ENCODE measurements around the gene NEDD9.

The NEDD9 gene

GRCh38 chr6:11218538-11219399, 13.7 kb downstream of the NEDD9 start:
- ChIA-PET POLR2A (interaction anchor here (0.9 to 2.1 kb wide), 2 partner anchors 11 to 14 kb away, joined by 3 to 6 read pairs; partner anchors contain the start of gene NEDD9), CTCF (interaction anchor here (0.5 to 3.1 kb wide), 2 partner anchors 53 to 277 kb away, joined by 3 to 10 read pairs; no protein-coding TSS in a partner anchor)
- Histone ChIP-seq H3K27ac (ENCODE audit: extremely low read depth, low read depth, low read length) (no peak overlapping the region), H3K4me3 (ENCODE audit: low read depth, low read length) (no peak overlapping the region), H3K36me3 (ENCODE audit: control insufficient read depth in 2 of 2, insufficient read depth in 1 of 2, low read length in 2 of 2) (no peaks in the 10 kb centered on the region), H3K9me3 (ENCODE audit: control insufficient read depth, insufficient read depth, low read depth, low read length) (no peaks in the 10 kb centered on the region), H3K4me1 (ENCODE audit: control insufficient read depth, insufficient read depth, low read length) (peaks cover 26% of the 10 kb centered on the region)
- TF ChIP-seq ZNF624 (tag by site-specific recombination; IDR thresholded peaks at IDR 0.05) (no peak), ZNF148 (tag by site-specific recombination; IDR thresholded peaks at IDR 0.05; ENCODE audit: borderline replicate concordance) (no peak), IKZF3 (tag by site-specific recombination; IDR thresholded peaks at IDR 0.05) (no peak), ZNF335 (tag by site-specific recombination; conservative IDR thresholded peaks at IDR 0.05) (no peak), ZNF571 (tag by site-specific recombination; IDR thresholded peaks at IDR 0.05) (no peak), HOXD13 (CRISPR knock-in tag; IDR thresholded peaks at IDR 0.05; ENCODE audit: borderline replicate concordance) (no peak), ZNF664 (tag by site-specific recombination; IDR thresholded peaks at IDR 0.05) (no peak), ZNF791 (tag by site-specific recombination; IDR thresholded peaks at IDR 0.05) (no peak), ZNF621 (tag by site-specific recombination; IDR thresholded peaks at IDR 0.05) (no peak), HOXC10 (CRISPR knock-in tag; IDR thresholded peaks at IDR 0.05) (no peak), AEBP2 (tag by site-specific recombination; IDR thresholded peaks at IDR 0.05; ENCODE audit: borderline replicate concordance) (no peak), GFI1B (tag by site-specific recombination; IDR thresholded peaks at IDR 0.05) (no peak)
- TF ChIP-seq, protein P1, sequence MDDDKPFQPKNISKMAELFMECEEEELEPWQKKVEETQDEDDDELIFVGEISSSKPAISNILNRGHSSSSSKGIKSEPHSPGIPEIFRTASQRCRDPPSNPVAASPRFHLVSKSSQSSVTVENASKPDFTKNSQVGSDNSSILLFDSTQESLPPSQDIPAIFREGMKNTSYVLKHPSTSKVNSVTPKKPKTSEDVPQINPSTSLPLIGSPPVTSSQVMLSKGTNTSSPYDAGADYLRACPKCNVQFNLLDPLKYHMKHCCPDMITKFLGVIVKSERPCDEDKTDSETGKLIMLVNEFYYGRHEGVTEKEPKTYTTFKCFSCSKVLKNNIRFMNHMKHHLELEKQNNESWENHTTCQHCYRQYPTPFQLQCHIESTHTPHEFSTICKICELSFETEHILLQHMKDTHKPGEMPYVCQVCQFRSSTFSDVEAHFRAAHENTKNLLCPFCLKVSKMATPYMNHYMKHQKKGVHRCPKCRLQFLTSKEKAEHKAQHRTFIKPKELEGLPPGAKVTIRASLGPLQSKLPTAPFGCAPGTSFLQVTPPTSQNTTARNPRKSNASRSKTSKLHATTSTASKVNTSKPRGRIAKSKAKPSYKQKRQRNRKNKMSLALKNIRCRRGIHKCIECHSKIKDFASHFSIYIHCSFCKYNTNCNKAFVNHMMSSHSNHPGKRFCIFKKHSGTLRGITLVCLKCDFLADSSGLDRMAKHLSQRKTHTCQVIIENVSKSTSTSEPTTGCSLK (tag by site-specific recombination; IDR thresholded peaks at IDR 0.05) = no peak

DNA sequence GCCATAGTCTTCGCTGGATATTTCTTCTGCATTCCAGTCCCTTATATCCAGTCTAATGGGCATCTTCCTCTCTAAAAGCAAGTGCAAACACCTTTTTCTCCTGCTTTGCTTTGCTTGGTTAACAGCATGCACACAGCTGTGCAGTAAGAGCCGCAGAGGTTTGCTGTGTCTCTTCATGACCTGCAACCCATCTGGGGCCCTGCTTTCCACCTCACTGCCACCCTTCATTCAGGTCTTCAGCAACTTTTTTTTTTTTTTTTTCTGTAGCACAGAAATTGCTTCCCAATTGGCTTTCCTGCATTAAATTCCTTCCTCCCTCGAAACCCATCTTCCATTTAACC, 14.4 kb downstream of the NEDD9 start:
- H3K9me3 ChIP-seq (ENCODE audit: control insufficient read depth, insufficient read depth, low read depth, low read length) = no peaks in the 10 kb centered on the region
- ChIA-PET CTCF (interaction anchor here (1.2 kb wide), 2 partner anchors 46 to 278 kb away, joined by 5 to 9 read pairs; no protein-coding TSS in a partner anchor), POLR2A (interaction anchor here (2.1 to 2.7 kb wide), 3 partner anchors 11 to 14 kb away, joined by 6 to 13 read pairs (median 8); partner anchors contain the start of gene NEDD9)
- H3K36me3 ChIP-seq (ENCODE audit: control insufficient read depth in 2 of 2, insufficient read depth in 1 of 2, low read length in 2 of 2) = peaks cover 0 to 4% of the 10 kb centered on the region in 2 experiments; a peak in 1 of 3 replicates
- H3K4me1 ChIP-seq (ENCODE audit: control insufficient read depth, insufficient read depth, low read length) = peaks cover 26% of the 10 kb centered on the region
- no peak overlapping the region for H3K4me3 ChIP-seq (ENCODE audit: low read depth, low read length)
- no peak overlapping the region for H3K27ac ChIP-seq (ENCODE audit: extremely low read depth, low read depth, low read length)
- TF ChIP-seq, protein P2, sequence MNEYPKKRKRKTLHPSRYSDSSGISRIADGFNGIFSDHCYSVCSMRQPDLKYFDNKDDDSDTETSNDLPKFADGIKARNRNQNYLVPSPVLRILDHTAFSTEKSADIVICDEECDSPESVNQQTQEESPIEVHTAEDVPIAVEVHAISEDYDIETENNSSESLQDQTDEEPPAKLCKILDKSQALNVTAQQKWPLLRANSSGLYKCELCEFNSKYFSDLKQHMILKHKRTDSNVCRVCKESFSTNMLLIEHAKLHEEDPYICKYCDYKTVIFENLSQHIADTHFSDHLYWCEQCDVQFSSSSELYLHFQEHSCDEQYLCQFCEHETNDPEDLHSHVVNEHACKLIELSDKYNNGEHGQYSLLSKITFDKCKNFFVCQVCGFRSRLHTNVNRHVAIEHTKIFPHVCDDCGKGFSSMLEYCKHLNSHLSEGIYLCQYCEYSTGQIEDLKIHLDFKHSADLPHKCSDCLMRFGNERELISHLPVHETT (tag by site-specific recombination; IDR thresholded peaks at IDR 0.05) = no peak
- no peak for TF ChIP-seq PRDM10 (tag by site-specific recombination; IDR thresholded peaks at IDR 0.05)
- no peak for TF ChIP-seq EGR2 (tag by site-specific recombination; IDR thresholded peaks at IDR 0.05; ENCODE audit: low read depth)
- TF ChIP-seq ZEB2 (tag by site-specific recombination; IDR thresholded peaks at IDR 0.05) = no peak
- TF ChIP-seq ZNF621 (tag by site-specific recombination; IDR thresholded peaks at IDR 0.05) = no peak
- TF ChIP-seq ZNF157 (tag by site-specific recombination; IDR thresholded peaks at IDR 0.05) = no peak
- no peak for TF ChIP-seq ZNF449 (tag by site-specific recombination; IDR thresholded peaks at IDR 0.05)
- TF ChIP-seq ZNF654 (tag by site-specific recombination; IDR thresholded peaks at IDR 0.05; ENCODE audit: low read depth) = no peak
- no peak for TF ChIP-seq BCL11B (tag by site-specific recombination; IDR thresholded peaks at IDR 0.05; ENCODE audit: low read depth)
